HG03060 (cell line): ENCODE results near the gene CDH3.
"Not testable (repeated sequence)": the region's sequence is repeated elsewhere in the genome, so short reads cannot be mapped to it uniquely, and the experiment has no call there.

Experiments
- ATAC-seq: cut with Tn5 transposase; IDR thresholded peaks from one replicate; pipeline ENCODE4 v1.9.1; 2021; ENCODE audit warnings: low read depth, moderate number of reproducible peaks; ENCODE audit not compliant: unreplicated experiment

Gene CDH3

GRCh38 chr16:68698091-68698490, 53.0 kb downstream of the CDH3 start:
- no peak for ATAC-seq

DNA sequence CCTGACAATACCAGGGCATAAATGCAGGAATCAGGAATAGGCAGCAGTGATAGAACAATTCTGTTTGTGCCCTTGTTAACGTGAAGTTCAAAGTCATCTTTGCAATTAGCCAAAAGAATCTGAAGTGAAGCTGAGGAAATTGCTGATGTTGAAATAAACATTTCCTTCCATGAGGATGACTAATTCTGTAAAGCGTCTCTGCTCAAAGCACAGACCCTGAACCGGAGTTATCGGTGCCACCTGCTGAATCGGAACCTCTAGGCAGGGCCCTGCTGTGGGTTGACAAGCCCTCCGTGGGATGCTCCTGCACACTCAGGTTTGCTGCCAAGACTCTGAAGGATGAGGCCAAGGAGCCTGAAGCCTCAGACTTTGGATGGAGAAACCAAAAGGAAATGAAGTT, 55.0 kb downstream of the CDH3 start:
- no peak for ATAC-seq

- no peak for ATAC-seq
These were observed 55.7 kb downstream of the CDH3 start for GRCh38 chr16:68700831-68701230.

- no peak for ATAC-seq
These were observed 59.2 kb downstream of the CDH3 start for GRCh38 chr16:68704232-68704867.

GRCh38 chr16:68707340-68708152, 62.4 kb downstream of the CDH3 start:
- no peak for ATAC-seq

DNA sequence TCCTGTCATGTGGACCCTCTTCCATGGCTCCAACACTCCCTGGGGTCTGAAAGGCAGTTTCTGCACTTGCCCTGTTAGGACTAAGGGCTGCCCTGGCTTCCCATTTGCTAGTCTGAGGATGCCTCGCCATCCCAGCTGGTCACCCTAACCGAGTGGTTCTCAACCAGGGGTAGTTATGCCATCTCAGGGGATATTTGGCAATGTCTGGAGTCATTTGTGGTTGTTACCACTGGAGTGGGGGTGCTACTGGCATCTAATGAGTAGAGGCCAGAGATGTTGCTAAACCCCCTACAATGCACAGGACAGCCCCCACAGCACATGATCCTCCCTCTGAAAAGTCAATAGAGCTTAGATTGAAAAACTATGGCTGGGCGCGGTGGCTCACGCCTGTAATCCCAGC, 65.1 kb downstream of the CDH3 start:
- no peak for ATAC-seq

DNA sequence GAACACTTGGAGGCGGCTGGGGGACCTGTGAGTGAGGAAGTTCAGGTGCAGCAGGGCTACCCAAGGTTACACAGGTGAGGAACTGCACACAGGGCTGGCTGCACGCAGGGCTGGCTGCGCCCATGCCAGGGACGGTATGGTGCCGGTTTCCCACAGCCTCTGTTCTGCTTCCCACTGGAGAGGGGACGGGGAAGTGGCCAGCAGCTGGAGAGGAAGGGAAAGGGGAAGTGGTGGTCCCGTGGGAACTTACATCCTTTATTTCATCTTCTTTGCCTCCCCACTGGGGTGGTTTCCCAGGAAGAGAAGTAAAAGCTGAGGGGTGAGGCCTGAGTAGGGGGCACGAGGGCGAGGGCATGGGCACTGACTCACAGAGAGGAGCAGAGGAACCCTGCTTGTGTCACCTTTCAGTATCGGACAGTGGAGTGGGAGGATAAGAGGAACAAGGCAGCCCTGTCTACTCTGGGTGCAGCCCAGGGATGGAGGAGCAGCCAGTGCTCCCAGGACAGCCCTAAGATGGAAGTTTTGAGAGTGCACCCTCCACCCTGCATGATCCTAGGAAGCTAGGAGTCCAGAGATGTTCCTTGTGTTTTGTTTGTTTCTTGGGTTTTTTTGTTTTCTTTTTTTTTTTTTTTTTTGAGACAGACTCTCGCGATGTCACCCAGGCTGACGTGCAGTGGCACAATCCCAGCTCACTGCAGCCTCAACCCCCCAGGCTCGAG, 66.5 kb downstream of the CDH3 start:
- no peak for ATAC-seq

GRCh38 chr16:68713361-68713760, 68.3 kb downstream of the CDH3 start:
- no peak for ATAC-seq

GRCh38 chr16:68715471-68715870, 70.4 kb downstream of the CDH3 start:
- no peak for ATAC-seq

GRCh38 chr16:68716516-68716915, 71.4 kb downstream of the CDH3 start:
- ATAC-seq, result not testable (repeated sequence)

GRCh38 chr16:68717684-68718083, 72.6 kb downstream of the CDH3 start:
- ATAC-seq, result no peak

- no peak for ATAC-seq
These were observed 73.5 kb downstream of the CDH3 start for GRCh38 chr16:68718590-68718989.

DNA sequence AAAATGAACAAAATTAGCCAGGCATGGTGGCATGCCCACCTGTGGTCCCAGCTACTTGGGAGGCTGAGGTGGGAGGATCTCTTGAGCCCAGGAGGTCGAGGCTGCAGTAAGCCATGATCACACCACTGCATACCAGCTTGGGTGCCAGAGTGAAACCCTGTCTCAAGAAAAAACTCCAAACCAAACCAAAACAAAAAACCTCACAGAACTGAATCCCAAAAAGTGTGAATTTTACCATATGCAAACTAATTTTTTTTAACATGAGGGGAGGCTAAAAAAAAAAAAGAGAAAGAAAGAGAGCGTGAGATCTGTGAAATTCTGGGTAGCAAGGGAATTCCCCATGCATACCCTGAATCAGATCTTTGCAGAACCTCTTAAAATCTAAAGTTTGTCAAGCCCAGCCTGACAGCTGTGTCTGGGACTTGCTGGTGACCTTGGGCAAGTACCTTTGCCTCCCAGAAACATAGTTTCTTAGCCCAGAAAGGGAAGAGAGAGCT, 74.9 kb downstream of the CDH3 start:
- ATAC-seq, result peak; percentile 83

GRCh38 chr16:68722119-68723024, 77.3 kb downstream of the CDH3 start:
- ATAC-seq, result no peak

GRCh38 chr16:68724797-68725196, 79.7 kb downstream of the CDH3 start:
- ATAC-seq, result no peak

DNA sequence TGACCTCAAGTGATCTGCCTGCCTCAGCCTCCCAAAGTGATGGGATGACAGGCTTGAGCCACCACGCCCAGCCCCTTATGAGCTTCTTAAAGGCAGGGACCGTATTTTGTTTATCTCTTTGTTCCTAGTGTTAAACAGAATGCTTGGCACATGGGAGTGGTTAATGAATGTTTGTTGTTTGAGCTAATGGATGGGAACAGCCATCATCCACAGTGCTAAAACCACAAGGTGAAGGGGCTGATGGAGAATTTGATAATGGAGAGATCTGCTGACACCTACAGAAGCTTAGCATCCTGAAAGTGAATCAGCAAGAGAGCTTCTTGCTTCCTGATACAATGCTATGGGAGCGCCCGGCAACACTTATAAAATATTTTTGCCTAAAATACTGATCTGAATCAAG, 83.4 kb downstream of the CDH3 start:
- ATAC-seq, result no peak

DNA sequence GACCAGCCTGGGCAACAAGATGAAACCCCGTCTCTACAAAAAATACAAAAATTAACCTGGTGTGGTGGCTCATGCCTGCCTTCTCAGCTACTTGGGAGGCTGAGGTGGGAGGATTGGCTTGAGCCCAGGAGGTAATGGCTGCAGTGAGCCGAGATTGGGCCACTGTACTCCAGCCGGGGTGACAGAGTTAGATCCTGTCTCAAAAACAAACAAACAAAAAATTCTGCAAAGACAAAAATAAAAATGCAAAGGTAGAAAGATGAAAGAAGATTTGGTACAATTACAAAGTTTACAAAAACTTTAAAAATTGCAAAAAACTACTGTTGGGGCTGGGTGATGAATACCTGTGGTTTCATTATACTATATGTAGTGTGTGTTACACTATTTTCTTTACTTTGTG, 86.5 kb downstream of the CDH3 start:
- no peak for ATAC-seq

- ATAC-seq, result no peak
These were observed 87.1 kb downstream of the CDH3 start for GRCh38 chr16:68732042-68732680.

GRCh38 chr16:68732741-68733399, 87.8 kb downstream of the CDH3 start:
- no peak for ATAC-seq
